WERI-Rb-1 (cell line): ENCODE data around the gene TLL2.

ENCODE experiments used
- DNase-seq: peaks from one replicate; pipeline ENCODE4 v3.0.0-alpha.2; 2020
- H3K27ac ChIP-seq: fragments of 250-450 bp; sonication (Bioruptor Pico); 2 replicates; pipeline ENCODE4 v1.5.1; 2020; ENCODE audit warnings: mild to moderate bottlenecking, moderate library complexity
- H3K27me3 ChIP-seq: fragments of 250-450 bp; sonication (Bioruptor Pico); 2 replicates; pipeline ENCODE4 v1.5.1; 2021; ENCODE audit warnings: mild to moderate bottlenecking, low read depth, moderate library complexity; ENCODE audit not compliant: insufficient read depth, severe bottlenecking
- H3K36me3 ChIP-seq: fragments of 250-450 bp; sonication (Bioruptor Pico); 2 replicates; pipeline ENCODE4 v1.5.1; 2020; ENCODE audit warnings: mild to moderate bottlenecking, moderate library complexity
- H3K4me3 ChIP-seq: 2 replicates; pipeline ENCODE4 v1.5.1; 2011; ENCODE audit warnings: low read depth, mild to moderate bottlenecking, control low read depth, low read length
- H3K9me3 ChIP-seq: fragments of 250-450 bp; sonication (Bioruptor Pico); 2 replicates; pipeline ENCODE4 v1.5.1; 2021; ENCODE audit warnings: mild to moderate bottlenecking, moderate library complexity; ENCODE audit not compliant: severe bottlenecking
- TF ChIP-seq, protein P1 (sequence below): IDR thresholded peaks from 2 replicates; pipeline ENCODE4 v1.5.1; 2011; ENCODE audit warnings: low read depth, mild to moderate bottlenecking, control low read depth, inconsistent platforms, low read length

The TLL2 gene

DNA sequence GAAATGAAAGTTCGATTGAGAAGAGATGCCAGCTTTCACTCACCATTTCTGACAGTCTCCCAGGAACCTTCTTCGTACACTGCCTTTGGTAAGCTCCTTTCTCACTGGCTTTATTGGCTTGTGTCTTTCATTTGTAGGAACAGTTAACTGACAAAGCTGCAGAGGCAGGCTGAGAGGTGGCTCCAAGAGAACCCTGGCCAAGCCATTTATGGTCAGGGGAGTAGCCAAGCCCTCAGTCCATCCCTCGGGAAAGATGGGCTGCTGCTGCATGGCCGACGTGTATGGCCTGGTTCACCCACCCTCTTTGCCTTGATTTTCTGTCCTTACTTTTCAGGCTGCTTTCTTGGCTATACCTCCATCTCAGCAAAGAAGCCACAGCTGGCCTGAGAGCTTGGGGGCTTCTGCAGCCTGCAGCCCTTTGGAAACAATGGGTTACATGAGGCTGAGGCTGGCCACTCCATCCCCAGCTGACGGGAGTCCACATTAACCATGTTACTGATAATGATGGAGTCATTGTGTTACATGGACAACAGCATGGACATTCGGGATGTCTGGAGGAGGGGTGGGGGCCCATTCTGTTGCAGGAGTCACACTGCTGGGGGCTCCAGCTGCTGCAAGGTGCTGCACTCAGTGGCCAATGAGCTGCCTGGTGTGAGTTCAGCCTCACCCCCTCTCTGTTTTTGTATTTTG lies 154.7 kb downstream of the TLL2 start, which contains the start of gene OPALIN:
OPALIN (minus strand) TSS at position 152 of the 690 bp plus-strand sequence; CDS start at position 46, 106 bp downstream.
- H3K36me3 ChIP-seq = no peaks in the 10 kb centered on the region
- no peaks in the 10 kb centered on the region for H3K27me3 ChIP-seq
- no peak for DNase-seq
- TF ChIP-seq, protein P1, sequence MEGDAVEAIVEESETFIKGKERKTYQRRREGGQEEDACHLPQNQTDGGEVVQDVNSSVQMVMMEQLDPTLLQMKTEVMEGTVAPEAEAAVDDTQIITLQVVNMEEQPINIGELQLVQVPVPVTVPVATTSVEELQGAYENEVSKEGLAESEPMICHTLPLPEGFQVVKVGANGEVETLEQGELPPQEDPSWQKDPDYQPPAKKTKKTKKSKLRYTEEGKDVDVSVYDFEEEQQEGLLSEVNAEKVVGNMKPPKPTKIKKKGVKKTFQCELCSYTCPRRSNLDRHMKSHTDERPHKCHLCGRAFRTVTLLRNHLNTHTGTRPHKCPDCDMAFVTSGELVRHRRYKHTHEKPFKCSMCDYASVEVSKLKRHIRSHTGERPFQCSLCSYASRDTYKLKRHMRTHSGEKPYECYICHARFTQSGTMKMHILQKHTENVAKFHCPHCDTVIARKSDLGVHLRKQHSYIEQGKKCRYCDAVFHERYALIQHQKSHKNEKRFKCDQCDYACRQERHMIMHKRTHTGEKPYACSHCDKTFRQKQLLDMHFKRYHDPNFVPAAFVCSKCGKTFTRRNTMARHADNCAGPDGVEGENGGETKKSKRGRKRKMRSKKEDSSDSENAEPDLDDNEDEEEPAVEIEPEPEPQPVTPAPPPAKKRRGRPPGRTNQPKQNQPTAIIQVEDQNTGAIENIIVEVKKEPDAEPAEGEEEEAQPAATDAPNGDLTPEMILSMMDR = no peak
- no peak within 1 kb of the TSS for H3K27ac ChIP-seq
- no peaks in the 10 kb centered on the region for H3K9me3 ChIP-seq
- H3K4me3 ChIP-seq = no peak within 1 kb of the TSS

DNA sequence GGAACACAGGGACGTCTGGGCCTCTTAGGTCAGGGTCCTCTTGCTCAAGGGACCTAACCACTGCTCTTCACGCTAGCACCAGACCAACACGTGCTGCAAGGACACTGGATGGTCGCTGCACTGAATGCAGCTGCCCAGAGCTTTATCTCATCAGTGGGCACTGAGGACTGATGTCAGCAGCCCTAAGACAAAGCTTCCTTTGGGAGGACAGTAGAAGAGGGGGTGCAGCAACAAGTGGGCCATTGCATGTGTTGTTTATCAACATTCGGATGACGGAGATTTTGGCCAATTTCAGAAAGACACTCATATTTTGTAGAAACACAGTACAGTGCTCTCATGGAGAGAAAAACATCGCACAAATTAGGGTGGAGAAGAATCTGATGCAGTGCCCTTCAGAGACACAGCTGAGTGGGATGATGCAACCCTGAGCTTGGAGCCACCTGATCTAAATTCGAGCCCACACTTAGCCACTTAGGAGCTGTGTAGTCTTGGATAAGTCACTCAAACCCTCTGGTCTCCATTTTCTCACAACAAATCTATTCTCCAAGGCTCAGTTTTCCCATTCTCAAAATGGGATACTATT lies 156.6 kb downstream of the TLL2 start:
- H3K27me3 ChIP-seq = no peaks in the 10 kb centered on the region
- H3K4me3 ChIP-seq = no peak overlapping the region
- H3K36me3 ChIP-seq = no peaks in the 10 kb centered on the region
- no peak overlapping the region for H3K27ac ChIP-seq
- no peak for DNase-seq
- TF ChIP-seq, protein P1 = no peak
- H3K9me3 ChIP-seq = no peaks in the 10 kb centered on the region

DNA sequence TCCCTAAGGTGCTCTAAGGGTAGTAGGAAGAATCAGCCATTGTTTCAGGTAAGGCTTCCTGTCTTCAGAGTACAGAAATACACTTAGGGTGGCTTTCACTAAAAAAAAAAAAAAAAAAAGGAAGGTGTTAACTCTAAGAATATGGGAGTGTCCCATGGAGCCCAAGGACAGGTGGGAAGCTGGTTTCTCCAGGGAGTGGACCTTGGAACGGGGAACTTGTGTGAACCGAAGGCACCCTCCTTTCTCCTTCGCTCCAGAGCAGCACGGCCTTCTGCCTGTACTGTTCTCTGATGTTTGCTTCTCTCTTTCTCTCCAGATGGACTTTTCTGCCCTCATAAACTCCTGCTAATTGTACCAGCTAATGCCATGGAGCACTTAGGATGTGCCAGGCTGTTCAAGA lies 161.1 kb downstream of the TLL2 start:
- Histone ChIP-seq H3K4me3 (no peak overlapping the region), H3K9me3 (no peaks in the 10 kb centered on the region), H3K27me3 (no peaks in the 10 kb centered on the region), H3K27ac (no peak overlapping the region), H3K36me3 (no peaks in the 10 kb centered on the region)
- no peak for DNase-seq
- TF ChIP-seq, protein P1 = no peak

DNA sequence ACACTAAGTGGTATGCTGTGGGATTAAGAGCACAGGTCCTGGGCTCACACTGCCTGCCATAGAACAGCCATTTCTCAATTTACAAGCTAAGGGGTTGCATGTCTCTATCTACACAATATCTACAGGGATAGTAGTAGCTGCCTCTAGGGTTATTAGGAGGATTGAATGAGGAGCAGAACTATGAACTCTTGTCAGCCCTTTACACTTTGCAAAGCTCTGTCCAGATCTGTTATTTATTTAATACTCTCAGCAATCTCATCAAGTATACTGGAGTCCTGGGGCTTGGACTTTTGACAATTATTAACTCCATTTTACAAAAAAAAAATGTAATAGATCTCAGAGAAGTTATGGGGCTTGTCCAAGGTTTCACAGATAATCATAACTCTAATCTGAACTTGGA lies 161.7 kb downstream of the TLL2 start:
- no peaks in the 10 kb centered on the region for H3K9me3 ChIP-seq
- DNase-seq = no peak
- H3K27ac ChIP-seq = no peak overlapping the region
- H3K27me3 ChIP-seq = no peaks in the 10 kb centered on the region
- TF ChIP-seq, protein P1 = no peak
- H3K4me3 ChIP-seq = no peak overlapping the region
- no peaks in the 10 kb centered on the region for H3K36me3 ChIP-seq

DNA sequence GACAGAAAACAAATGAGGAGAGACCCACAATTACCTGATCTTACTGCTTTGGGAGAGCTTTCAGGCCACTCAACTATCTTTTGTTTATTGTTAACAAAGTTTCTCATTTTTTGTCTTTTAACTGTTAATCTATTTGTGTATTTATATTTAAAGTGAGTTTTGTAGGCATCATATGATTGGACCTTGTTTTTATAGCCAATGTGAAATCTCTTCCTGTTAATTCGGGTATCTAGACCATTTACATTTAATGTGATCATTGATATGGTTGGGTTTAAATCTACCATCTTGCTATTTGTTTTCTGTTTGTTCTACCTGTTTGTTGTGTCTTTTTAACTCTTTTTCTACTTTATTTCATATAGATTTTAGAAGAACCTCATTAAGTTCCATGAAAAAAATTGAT lies 167.4 kb downstream of the TLL2 start:
- no peaks in the 10 kb centered on the region for H3K36me3 ChIP-seq
- DNase-seq = no peak
- peaks cover 4% of the 10 kb centered on the region for H3K9me3 ChIP-seq
- no peak overlapping the region for H3K27ac ChIP-seq
- H3K4me3 ChIP-seq = no peak overlapping the region
- no peaks in the 10 kb centered on the region for H3K27me3 ChIP-seq
- TF ChIP-seq, protein P1 = no peak
